GM13976 (cell line): ENCODE measurements around the gene ADD3.
"Not testable (repeated sequence)": the region's sequence is repeated elsewhere in the genome, so short reads cannot be mapped to it uniquely, and the experiment has no call there.

ENCODE experiments used
- DNase-seq: peaks from one replicate; pipeline ENCODE4 v3.0.0; 2012; ENCODE audit warnings: low spot score
- CTCF ChIP-seq: IDR thresholded peaks from 2 replicates; pipeline ENCODE4 v1.5.1; 2012; ENCODE audit warnings: borderline replicate concordance, mild to moderate bottlenecking; ENCODE audit not compliant: insufficient read depth; ENCODE audit errors: extremely low read depth, missing control alignments, control extremely low read depth
- in situ Hi-C: fragments of 300-500 bp; cut with MboI; formaldehyde crosslinking; loops from one replicate; pipeline ENCODE4 v1.12.0; 2022; ENCODE audit warnings: low sequenced_read_pairs, mixed read lengths, inconsistent platforms; ENCODE audit not compliant: unreplicated experiment

ADD3 gene

DNA sequence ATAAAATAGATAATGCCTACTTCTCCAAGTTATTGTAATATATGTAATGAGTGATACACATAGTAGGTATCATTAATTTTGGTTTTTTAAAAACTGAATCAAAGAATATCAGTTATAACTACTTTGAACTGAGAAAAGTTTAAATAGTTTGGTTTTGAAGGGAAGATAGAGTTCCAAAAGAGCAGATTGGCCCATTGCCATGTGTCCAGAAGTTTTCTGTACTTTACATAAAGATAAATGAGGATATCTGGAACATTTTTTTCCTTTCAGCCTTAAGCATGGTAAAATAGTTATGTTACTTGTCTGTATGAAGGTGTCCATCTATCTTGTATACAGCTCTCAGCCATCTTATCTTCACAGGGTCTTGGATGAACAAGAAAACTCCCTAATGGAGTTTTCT, 101.7 kb downstream of the ADD3 start:
- TF ChIP-seq CTCF = no peak
- in situ Hi-C loops = no loop called here
- no peak for DNase-seq

- TF ChIP-seq CTCF = no peak
- no peak for DNase-seq
- in situ Hi-C loops = no loop called here
These were observed 102.6 kb downstream of the ADD3 start for GRCh38 chr10:110110338-110110737.

DNA sequence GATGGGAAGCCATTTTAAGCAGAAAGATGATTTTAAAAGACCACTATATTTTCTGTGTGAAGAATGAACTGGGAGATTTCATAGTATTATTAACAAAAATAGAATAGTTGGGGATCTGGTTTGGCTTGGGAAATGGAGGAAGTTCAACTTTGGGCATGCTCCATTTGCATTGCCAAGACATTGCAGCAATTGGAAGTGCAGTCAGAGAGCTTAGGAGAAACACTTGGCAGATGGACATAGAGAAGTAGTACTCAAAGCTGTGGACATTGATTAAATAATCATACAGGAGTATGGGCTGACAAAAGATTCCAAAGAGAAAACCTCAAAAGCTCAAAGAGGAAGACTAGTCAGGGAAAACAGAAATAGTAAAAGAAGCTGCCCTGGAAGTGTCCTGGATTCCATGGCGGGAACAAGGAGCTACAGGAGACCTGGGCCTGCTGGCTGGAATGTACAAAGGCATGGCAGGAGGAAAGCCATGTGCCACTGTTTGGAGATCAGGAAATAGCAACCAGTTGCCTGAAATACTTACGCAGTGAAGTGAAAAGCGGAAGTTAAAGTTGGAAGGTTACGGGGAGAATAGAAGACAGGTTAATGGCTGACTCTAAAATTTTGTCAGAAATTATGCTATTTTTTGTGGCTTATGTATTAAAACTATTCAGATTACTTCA, 106.0 kb downstream of the ADD3 start:
- no peak for DNase-seq
- no peak for TF ChIP-seq CTCF
- in situ Hi-C loops = no loop called here

DNA sequence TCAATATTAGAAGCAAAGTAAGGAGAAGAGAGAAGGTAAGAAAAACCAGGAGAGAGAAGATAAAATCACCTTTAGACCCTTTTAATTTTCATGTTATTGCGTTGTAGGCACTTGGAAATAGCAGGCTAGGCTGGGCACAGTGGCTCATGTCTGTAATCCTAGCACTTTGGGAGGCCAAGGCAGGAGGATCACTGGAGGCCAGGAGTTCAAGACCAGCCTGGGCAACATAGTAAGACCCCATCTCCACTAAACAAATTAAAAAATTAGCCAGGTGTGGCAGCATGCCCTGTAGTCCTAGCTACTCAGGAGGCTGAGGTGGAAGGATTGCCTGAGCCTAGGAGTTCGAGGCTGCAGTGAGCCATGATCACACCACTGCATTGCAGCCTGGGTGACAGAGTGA, 106.9 kb downstream of the ADD3 start:
- DNase-seq, in situ Hi-C loops: not testable (repeated sequence)

GRCh38 chr10:110115784-110116520, 108.2 kb downstream of the ADD3 start:
- no peak for TF ChIP-seq CTCF
- in situ Hi-C loops = no loop called here
- DNase-seq = no peak

GRCh38 chr10:110118891-110119621, 111.3 kb downstream of the ADD3 start:
- no peak for DNase-seq
- in situ Hi-C loops = no loop called here
- TF ChIP-seq CTCF = no peak

DNA sequence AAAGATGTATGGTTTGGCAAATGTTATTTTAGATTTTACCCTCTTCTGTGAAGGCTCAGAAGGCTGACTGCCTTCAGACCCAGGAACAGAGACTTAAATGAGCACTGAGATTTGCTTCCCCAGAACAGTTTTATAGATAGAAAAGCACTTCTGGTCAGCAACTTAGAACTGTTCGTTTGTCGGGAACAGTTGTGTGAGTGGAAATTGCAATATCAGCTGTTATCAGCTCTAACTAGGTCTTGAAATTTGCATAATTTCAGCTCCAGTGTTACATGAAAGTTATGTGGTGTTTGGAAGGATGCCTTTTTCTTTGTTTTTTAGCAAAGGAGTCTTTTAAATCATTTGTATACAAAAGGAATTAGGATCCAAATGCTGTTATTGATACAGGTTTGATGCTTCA, 115.8 kb downstream of the ADD3 start:
- TF ChIP-seq CTCF = no peak
- DNase-seq = no peak
- in situ Hi-C loops = no loop called here
